Hematopoietic multipotent progenitor cell treated with erythropoietin and hydrocortisone succinate and interleukin-3 and kit ligand, for 6 days (in vitro differentiated cells): ENCODE results near the gene ANTXR1.

Experiments
- DNase-seq: peaks from one replicate; pipeline ENCODE4 v3.0.0-alpha.2; 2015

ANTXR1 gene

GRCh38 chr2:69102041-69102593, 89.1 kb downstream of the ANTXR1 start:
- no peak for DNase-seq

- DNase-seq: peak; percentile 13
Observed at GRCh38 chr2:69103419-69103818, 90.4 kb downstream of the ANTXR1 start.

- DNase-seq: no peak
Observed at GRCh38 chr2:69104261-69104660, 91.3 kb downstream of the ANTXR1 start.

GRCh38 chr2:69109255-69109654, 96.3 kb downstream of the ANTXR1 start:
- no peak for DNase-seq

GRCh38 chr2:69111076-69111475, 98.1 kb downstream of the ANTXR1 start:
- no peak for DNase-seq

GRCh38 chr2:69113627-69114026, 100.6 kb downstream of the ANTXR1 start:
- no peak for DNase-seq

- DNase-seq: no peak
Observed at GRCh38 chr2:69114534-69114933, 101.6 kb downstream of the ANTXR1 start.

GRCh38 chr2:69116438-69116837, 103.5 kb downstream of the ANTXR1 start:
- DNase-seq: no peak

GRCh38 chr2:69118609-69119008, 105.6 kb downstream of the ANTXR1 start:
- no peak for DNase-seq

GRCh38 chr2:69119104-69119894, 106.3 kb downstream of the ANTXR1 start:
- DNase-seq: no peak

GRCh38 chr2:69122271-69122670, 109.3 kb downstream of the ANTXR1 start:
- no peak for DNase-seq

- no peak for DNase-seq
Observed at GRCh38 chr2:69123182-69123581, 110.2 kb downstream of the ANTXR1 start.

GRCh38 chr2:69124343-69124742, 111.4 kb downstream of the ANTXR1 start:
- DNase-seq: no peak

- DNase-seq: no peak
Observed at GRCh38 chr2:69125816-69126215, 112.8 kb downstream of the ANTXR1 start.

GRCh38 chr2:69126341-69126740, 113.4 kb downstream of the ANTXR1 start:
- DNase-seq: no peak

- DNase-seq: no peak
Observed at GRCh38 chr2:69131452-69131851, 118.5 kb downstream of the ANTXR1 start.

- DNase-seq: no peak
Observed at GRCh38 chr2:69131983-69132675, 119.2 kb downstream of the ANTXR1 start.

GRCh38 chr2:69132960-69133590, 120.1 kb downstream of the ANTXR1 start:
- no peak for DNase-seq

- DNase-seq: no peak
Observed at GRCh38 chr2:69133898-69134297, 120.9 kb downstream of the ANTXR1 start.

GRCh38 chr2:69134306-69134945, 121.4 kb downstream of the ANTXR1 start:
- DNase-seq: no peak

- DNase-seq: no peak
Observed at GRCh38 chr2:69138247-69138772, 125.3 kb downstream of the ANTXR1 start.

- DNase-seq: no peak
Observed at GRCh38 chr2:69138793-69139459, 125.9 kb downstream of the ANTXR1 start.
